Transverse colon (tissue), 3 donors: Measurements from ENCODE around the gene IRX4.
"Not testable (repeated sequence)": the region's sequence is repeated elsewhere in the genome, so short reads cannot be mapped to it uniquely, and the experiment has no call there.

Source experiments
- CTCF ChIP-seq, 5 experiments: fragments of 200-600 bp in 3 of 5; fragments of 450-650 bp in 2 of 5; sonication (generic) in 3 of 5; IDR thresholded peaks; 1 replicate in 2 of 5; 2 replicates in 3 of 5; pipeline ENCODE4 v1.5.1; 2016 to 2017; ENCODE audit warnings: antibody characterized with exemption in 5 of 5, inconsistent platforms in 3 of 5, mild to moderate bottlenecking in 2 of 5, moderate library complexity in 1 of 5
- EP300 ChIP-seq: sonication (generic); formaldehyde crosslinking; IDR thresholded peaks from one replicate; pipeline ENCODE4 v1.6.1; 2017; ENCODE audit warnings: antibody characterized with exemption, low read depth
- POLR2A ChIP-seq: fragments of 450-650 bp; IDR thresholded peaks from one replicate; pipeline ENCODE4 v1.6.1; 2016; ENCODE audit warnings: antibody characterized with exemption, mild to moderate bottlenecking, moderate library complexity

GRCh38 chr5:1843761-1844160 lies 39.0 kb downstream of the IRX4 start:
- not testable (repeated sequence) for TF ChIP-seq CTCF (IDR thresholded peaks at IDR 0.05); POLR2A; EP300
